NCI-H774 (cell line): ENCODE data around the gene CSNK1E.
A peak's percentile ranks its signal among the peaks of the same experiment; 100 is the strongest.

Experiments used
- DNase-seq: peaks from one replicate; lab custom pipeline; 2025; lab: John Stamatoyannopoulos, UW

Gene CSNK1E

GRCh38 chr22:38327805-38328204, 10.6 kb upstream of the CSNK1E start:
- DNase-seq, result no peak

DNA sequence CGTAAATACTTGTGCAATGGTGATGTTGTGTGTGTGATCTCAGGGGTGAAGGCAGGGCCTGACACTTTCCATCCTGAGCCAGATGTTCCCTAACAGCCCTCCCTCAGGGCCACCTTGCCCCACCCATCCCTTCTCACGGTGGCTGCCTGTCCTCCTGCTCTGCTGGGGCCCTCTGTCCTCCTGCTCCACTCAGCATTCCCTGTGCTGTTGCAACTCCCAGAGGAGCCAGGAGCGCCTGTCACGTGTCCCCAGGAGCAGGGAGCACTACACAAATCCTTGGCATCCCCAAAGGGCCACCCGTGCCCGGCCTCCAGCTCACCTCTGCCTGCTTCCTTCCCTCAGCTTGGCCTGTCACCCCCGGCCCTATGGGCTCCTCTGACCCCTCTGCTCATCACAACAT, 10.2 kb upstream of the CSNK1E start:
- DNase-seq, result no peak

GRCh38 chr22:38325587-38325986, 8.4 kb upstream of the CSNK1E start:
- DNase-seq, result no peak

GRCh38 chr22:38320605-38321402, 3.6 kb upstream of the CSNK1E start:
- DNase-seq, result no peak

- no peak for DNase-seq
Observed at GRCh38 chr22:38318792-38319773, 1.9 kb upstream of the CSNK1E start.

- peak; percentile 47 for DNase-seq
Observed at GRCh38 chr22:38317995-38318715, 922 bp upstream of the CSNK1E start.

GRCh38 chr22:38316364-38317121, 690 bp downstream of the CSNK1E start:
- peak; percentile 3 for DNase-seq

DNA sequence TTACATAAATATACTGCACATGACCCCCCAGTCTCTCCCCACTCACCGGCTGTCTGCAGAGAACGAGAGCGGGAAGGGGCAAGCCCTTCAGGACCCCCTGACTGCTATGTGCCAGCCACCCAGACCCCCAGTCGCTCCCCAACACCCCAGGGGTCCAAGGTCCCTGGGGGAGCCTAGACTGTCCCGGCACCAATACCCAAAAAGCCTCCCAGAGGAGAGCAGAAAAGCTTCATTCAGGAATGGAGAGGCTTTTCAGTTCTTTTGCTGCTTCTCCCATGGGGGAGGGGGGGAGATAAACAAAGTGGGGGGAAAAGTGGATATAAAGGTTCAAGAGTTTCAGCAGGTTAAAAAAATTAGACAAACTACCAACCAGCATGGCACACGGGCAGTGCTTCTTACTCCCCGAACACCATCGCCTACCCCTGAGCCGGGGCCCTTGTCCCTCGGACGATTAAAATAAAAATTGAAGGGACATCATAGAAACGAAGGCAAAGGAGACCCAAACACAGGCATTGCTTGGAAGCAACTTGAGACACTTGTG, 1.3 kb downstream of the CSNK1E start:
- DNase-seq, result no peak

- no peak for DNase-seq
Observed at GRCh38 chr22:38314933-38315822, 2.1 kb downstream of the CSNK1E start.

GRCh38 chr22:38314051-38314932, 2.9 kb downstream of the CSNK1E start:
- no peak for DNase-seq

DNA sequence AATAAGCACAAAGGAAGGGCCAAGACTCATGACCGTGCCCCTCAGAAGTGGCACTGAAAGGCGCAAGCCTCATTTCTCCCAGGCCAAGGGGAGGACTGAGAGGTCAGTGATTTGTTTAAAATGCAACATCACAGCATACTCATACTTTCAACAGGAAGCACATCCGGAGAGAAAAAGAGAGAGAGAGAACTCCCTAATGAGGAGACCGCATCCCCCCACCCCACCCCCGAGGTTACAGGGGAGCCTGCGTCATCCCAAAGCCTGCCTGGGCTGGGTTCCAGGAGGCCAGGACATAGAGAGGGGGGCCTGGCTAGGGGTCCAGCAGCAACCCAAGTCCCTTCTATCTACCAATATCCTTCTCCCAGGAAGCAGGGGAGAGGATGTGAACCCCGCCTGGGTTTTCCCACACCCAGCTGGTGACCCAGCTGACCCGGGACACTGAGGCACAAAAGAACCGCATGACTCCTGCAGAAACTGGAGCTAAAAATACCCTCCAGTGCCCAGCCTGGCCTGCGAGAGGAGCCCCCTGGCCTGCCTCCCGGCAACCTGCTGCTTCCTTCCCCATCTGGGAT, 3.8 kb downstream of the CSNK1E start:
- DNase-seq, result no peak

DNA sequence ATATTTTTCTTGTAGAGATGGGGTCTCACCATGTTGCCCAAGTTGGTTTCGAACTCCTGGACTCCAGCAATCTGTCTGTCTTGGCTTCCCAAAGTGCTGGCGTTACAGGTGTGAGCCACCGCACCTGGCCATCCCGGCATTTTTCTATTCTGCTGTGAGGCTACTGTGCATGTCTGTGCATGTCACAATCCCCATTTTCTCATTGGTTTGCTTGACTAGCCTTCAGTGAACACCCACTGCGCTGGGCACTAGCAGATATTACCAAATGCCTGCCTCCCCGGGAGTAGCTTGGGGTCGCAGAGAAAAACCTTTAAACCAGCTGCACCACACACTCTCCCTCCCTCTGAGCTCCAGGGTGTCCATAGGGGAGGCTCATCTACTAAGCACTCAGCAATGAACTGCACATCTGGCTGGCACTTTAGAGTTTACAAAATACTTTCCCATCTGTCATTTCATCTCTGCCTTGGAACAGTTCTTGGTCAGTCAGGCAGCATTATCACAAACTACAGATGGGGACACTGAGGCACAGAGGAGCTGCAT, 4.9 kb downstream of the CSNK1E start:
- DNase-seq, result no peak

- no peak for DNase-seq
Observed at GRCh38 chr22:38311323-38311620, 6.0 kb downstream of the CSNK1E start.

- no peak for DNase-seq
Observed at GRCh38 chr22:38310518-38311322, 6.5 kb downstream of the CSNK1E start.

GRCh38 chr22:38309614-38310517, 7.4 kb downstream of the CSNK1E start:
- DNase-seq, result no peak

- no peak for DNase-seq
Observed at GRCh38 chr22:38308791-38309498, 8.3 kb downstream of the CSNK1E start.
